Fibroblast of the conjunctiva (primary cell): ENCODE measurements around the gene ZNF215.
"Not testable (repeated sequence)": the region's sequence is repeated elsewhere in the genome, so short reads cannot be mapped to it uniquely, and the experiment has no call there.

Experiments
- DNase-seq: peaks from one replicate; pipeline ENCODE4 v3.0.0-alpha.2; 2010; ENCODE audit warnings: low read depth

ZNF215 gene

GRCh38 chr11:6941970-6942369, 15.7 kb downstream of the ZNF215 start:
- no peak for DNase-seq

- no peak for DNase-seq
These were observed 16.9 kb downstream of the ZNF215 start for GRCh38 chr11:6943131-6943530.

GRCh38 chr11:6954248-6954647, 28.0 kb downstream of the ZNF215 start:
- not testable (repeated sequence) for DNase-seq

GRCh38 chr11:6962141-6962540, 35.9 kb downstream of the ZNF215 start:
- DNase-seq: no peak

- DNase-seq: no peak
These were observed 36.4 kb downstream of the ZNF215 start for GRCh38 chr11:6962673-6963072.

- no peak for DNase-seq
These were observed 42.6 kb downstream of the ZNF215 start for GRCh38 chr11:6968816-6969215.

GRCh38 chr11:6969854-6970253, 43.6 kb downstream of the ZNF215 start:
- not testable (repeated sequence) for DNase-seq

- DNase-seq: no peak
These were observed 53.1 kb downstream of the ZNF215 start for GRCh38 chr11:6979365-6979764.

GRCh38 chr11:6986487-6986886, 60.3 kb downstream of the ZNF215 start:
- DNase-seq: no peak

- DNase-seq: no peak
These were observed 62.3 kb downstream of the ZNF215 start for GRCh38 chr11:6988506-6988905.

GRCh38 chr11:6991227-6991626, 65.0 kb downstream of the ZNF215 start:
- DNase-seq: no peak

- DNase-seq: no peak
These were observed 65.8 kb downstream of the ZNF215 start for GRCh38 chr11:6992026-6992425.

GRCh38 chr11:6992457-6993417, 66.5 kb downstream of the ZNF215 start:
- DNase-seq: peak; percentile 28

GRCh38 chr11:6995703-6996102, 69.5 kb downstream of the ZNF215 start:
- DNase-seq: no peak

GRCh38 chr11:7004482-7004881, 78.3 kb downstream of the ZNF215 start:
- no peak for DNase-seq
